Measurements from ENCODE around the gene DPY19L3.

- TF ChIP-seq, protein P1, sequence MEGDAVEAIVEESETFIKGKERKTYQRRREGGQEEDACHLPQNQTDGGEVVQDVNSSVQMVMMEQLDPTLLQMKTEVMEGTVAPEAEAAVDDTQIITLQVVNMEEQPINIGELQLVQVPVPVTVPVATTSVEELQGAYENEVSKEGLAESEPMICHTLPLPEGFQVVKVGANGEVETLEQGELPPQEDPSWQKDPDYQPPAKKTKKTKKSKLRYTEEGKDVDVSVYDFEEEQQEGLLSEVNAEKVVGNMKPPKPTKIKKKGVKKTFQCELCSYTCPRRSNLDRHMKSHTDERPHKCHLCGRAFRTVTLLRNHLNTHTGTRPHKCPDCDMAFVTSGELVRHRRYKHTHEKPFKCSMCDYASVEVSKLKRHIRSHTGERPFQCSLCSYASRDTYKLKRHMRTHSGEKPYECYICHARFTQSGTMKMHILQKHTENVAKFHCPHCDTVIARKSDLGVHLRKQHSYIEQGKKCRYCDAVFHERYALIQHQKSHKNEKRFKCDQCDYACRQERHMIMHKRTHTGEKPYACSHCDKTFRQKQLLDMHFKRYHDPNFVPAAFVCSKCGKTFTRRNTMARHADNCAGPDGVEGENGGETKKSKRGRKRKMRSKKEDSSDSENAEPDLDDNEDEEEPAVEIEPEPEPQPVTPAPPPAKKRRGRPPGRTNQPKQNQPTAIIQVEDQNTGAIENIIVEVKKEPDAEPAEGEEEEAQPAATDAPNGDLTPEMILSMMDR (IDR thresholded peaks at IDR 0.05) = peak in 2 of 6 experiments; percentile 2 to 45
- TF ChIP-seq POLR2AphosphoS5 (IDR thresholded peaks at IDR 0.05) (peak in 1 of 2 donors; percentile 18), POLR2A (IDR thresholded peaks at IDR 0.05) (no peak)
Measured at GRCh38 chr19:32406161-32407003, 812 bp downstream of the DPY19L3 start.

Data from upper lobe of left lung (tissue), 4 donors.